Measurements from ENCODE around the gene TTC22.

Gene TTC22

DNA sequence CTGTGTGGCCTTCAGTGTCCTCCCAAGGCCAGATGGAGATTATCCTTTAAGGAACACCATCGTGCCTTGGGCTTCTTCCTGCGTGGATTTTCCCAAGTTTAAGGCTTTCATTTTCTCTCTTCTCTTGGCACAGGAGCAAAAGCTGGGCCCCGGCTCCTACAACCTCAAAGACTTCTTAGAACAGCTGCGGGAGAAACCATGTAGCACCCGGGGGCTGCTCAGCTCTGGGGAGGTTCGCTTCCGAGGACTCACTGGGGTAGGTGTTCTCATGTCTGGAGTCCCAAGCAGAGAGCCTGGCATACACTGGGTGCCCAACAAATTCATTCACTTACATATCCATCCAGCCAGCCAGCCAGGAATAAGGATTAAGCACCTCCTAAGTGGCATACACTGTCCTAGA is 6.6 kb upstream of the TTC22 start:
- no peak overlapping the region for H3K27ac Mint-ChIP-seq

DNA sequence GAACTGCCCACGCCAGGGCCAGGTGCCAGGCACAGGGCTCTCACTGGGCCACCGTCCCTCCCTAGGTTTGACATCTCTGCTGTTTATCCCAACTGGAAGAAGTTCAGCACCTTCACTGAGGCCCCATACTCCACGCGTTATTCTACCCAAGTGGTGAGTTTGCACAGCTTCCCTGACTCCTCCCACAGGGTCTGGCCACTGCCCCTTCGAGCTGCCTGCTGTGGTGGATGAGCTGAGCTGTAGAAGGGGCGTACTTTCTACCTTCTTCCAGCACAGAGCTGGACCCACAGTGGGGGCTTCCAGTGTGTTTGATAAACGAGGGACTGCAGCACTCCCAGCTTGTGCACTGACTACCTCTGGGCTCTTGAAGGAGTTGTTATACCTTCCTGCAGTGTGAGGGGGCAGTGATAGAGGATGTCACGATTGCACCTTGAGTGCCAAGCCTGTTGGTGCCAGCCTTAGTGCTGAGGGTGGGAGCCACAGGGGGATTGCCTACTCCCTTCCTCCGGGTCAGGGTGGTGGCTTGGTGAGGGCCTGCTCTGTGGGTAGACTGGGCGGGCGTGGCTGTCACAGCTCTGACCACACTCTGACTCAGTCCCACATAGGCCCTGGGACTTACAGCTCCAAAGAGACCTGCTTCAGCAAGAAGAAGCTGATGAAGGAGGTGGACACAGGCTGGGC is 5.9 kb upstream of the TTC22 start:
- H3K9me3 Mint-ChIP-seq: no peaks in the 10 kb centered on the region
- DNase-seq: peak; percentile 40
- CTCF ChIA-PET: interaction anchor here (0.6 to 1.4 kb wide), 6 partner anchors 8 to 733 kb away, joined by 3 to 5 read pairs (median 3); no protein-coding TSS in a partner anchor
- H3K27ac Mint-ChIP-seq: no peak overlapping the region
- H3K36me3 Mint-ChIP-seq: no peaks in the 10 kb centered on the region
- H3K4me3 Mint-ChIP-seq: no peak overlapping the region
- peaks cover 45% of the 10 kb centered on the region for H3K4me1 Mint-ChIP-seq
- no peaks in the 10 kb centered on the region for H3K27me3 Mint-ChIP-seq

More for the DNA sequence above, 6.6 kb upstream of the TTC22 start:
- no peaks in the 10 kb centered on the region for H3K36me3 Mint-ChIP-seq
- H3K4me3 Mint-ChIP-seq: no peak overlapping the region
- no peak for DNase-seq
- CTCF ChIA-PET: interaction anchor here (1.0 to 1.3 kb wide), 2 partner anchors 135 to 308 kb away, joined by 4 to 5 read pairs; no protein-coding TSS in a partner anchor
- H3K4me1 Mint-ChIP-seq: peaks cover 45% of the 10 kb centered on the region
- no peaks in the 10 kb centered on the region for H3K27me3 Mint-ChIP-seq
- no peaks in the 10 kb centered on the region for H3K9me3 Mint-ChIP-seq

DNA sequence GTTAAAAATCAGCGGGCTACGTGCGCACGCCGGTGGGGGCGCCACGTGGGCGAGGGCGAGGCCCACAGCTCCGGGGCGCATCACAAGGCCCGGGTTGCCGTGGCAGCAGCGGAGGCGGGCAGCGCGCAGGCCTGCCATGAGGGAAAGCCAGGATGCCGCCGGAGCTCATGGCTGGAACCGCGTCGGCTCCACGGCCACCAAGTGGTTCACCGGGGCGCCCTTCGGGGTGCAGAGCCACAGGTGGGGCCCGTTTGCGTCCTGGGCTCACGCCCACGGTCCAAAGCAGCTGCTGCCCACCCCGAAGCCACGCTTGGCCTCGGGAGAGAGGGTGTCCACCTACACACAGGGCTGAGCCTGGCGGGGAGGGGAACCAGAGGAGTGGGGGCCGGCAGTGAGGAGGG is 4.9 kb upstream of the TTC22 start:
- H3K27ac Mint-ChIP-seq: no peak overlapping the region
- H3K27me3 Mint-ChIP-seq: no peaks in the 10 kb centered on the region
- H3K36me3 Mint-ChIP-seq: no peaks in the 10 kb centered on the region
- CTCF ChIA-PET: interaction anchor here (1.4 kb wide), 1 partner anchor 38 kb away, joined by 3 read pairs; no protein-coding TSS in a partner anchor
- no peak for DNase-seq
- peaks cover 54% of the 10 kb centered on the region for H3K4me1 Mint-ChIP-seq
- no peak overlapping the region for H3K4me3 Mint-ChIP-seq
- no peaks in the 10 kb centered on the region for H3K9me3 Mint-ChIP-seq

DNA sequence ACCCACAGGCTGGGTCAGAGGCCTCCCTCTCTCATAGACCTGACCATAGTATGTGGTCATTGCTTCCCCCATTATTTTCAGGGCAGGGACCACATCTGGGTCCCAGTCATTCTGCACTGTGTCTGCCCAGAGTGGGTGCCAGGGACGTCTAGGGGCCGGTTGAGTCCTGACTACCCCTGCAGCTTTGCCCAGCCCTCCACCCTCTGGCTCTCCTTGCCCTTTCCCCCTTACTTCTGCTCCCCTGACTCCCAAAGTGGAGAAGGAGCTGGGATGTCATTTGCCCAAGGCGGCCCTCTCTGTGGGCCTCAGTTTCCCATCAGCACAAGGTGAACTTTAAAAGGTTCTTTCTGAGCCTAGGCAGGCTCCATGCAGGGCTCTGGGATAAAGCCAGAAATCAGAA is 4.3 kb upstream of the TTC22 start:
- no peaks in the 10 kb centered on the region for H3K36me3 Mint-ChIP-seq
- H3K27me3 Mint-ChIP-seq: no peaks in the 10 kb centered on the region
- CTCF ChIA-PET: interaction anchor here (0.8 to 1.7 kb wide), 3 partner anchors 14 to 131 kb away, joined by 3 to 6 read pairs (median 3); no protein-coding TSS in a partner anchor
- H3K9me3 Mint-ChIP-seq: no peaks in the 10 kb centered on the region
- no peak overlapping the region for H3K4me3 Mint-ChIP-seq
- DNase-seq: no peak
- H3K27ac Mint-ChIP-seq: peak overlapping the region; percentile 31
- H3K4me1 Mint-ChIP-seq: peaks cover 54% of the 10 kb centered on the region

DNA sequence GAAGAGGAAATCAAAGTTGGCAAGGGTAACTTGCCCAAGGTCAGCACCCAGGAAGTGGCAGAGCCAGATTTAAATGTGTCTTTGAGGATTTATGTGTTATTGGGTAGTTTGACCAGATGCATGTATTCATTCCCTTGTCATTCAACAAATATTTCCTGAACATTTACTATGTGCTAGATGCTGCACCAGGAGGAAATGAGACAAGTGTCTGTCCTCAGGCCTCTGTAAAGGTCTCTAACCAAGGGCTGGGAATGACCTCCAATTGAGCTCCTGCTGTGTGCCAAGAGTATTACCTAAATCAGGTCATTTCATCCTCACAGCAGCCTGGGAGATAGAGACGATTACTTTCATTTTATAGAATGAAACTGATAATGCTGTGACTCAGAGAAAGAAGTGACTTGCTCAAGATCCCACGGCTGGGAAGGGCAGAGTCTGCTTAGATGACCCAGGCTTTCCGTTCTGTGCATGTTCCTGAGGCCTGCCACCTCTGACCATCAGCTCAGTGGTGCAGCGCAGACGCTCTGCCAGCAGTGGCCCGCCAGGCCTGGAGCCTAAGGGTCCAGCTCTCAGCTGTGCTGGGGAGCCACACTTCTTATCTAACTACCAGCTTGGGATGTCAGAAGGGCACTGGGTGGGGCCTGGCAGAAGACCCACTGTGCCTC is 3.5 kb upstream of the TTC22 start:
- CTCF ChIA-PET: interaction anchor here (0.8 to 1.7 kb wide), 3 partner anchors 13 to 217 kb away, joined by 3 to 6 read pairs (median 4); no protein-coding TSS in a partner anchor
- Mint-ChIP-seq H3K36me3 (no peaks in the 10 kb centered on the region), H3K27me3 (no peaks in the 10 kb centered on the region), H3K9me3 (no peaks in the 10 kb centered on the region), H3K27ac (peak overlapping the region; percentile 81), H3K4me3 (no peak overlapping the region), H3K4me1 (peaks cover 61% of the 10 kb centered on the region)
- DNase-seq: no peak

DNA sequence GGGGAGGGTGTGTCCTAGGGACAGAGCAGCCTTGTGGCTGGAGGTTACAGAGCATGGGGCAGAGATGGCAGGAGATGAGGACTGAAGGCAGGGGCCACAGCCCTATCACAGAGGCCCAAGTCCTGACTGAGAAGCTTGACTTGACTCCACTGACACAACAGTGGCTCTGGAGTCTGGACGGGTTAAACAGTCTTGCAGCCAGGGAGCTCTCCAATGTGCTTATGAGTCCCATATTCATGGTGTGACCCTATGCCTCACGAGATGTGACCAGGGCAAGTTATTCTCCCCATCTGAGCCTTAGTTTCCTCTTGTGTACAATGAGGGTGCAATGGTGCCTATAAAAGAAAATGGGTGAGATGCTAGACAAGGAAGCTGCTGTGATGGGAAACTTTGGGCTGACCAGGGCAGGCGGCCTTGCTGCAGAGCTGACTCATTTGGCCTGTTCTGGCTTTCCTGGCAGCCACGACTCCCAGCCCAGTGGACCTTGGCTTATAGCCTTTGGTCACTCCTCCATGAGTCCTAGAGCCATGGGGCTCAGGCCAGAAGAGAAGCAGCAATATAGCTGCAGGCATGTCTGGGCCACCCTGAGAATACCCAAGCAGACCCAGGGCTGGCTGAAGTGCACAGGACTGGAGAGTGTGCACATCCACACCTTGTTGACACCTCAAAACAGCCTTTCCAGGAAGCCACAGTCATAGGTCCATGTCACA is 2.8 kb upstream of the TTC22 start:
- Mint-ChIP-seq H3K27me3 (no peaks in the 10 kb centered on the region), H3K4me1 (peaks cover 68% of the 10 kb centered on the region), H3K4me3 (no peak overlapping the region), H3K27ac (peak overlapping the region; percentile 81), H3K36me3 (no peaks in the 10 kb centered on the region), H3K9me3 (no peaks in the 10 kb centered on the region)
- CTCF ChIA-PET: interaction anchor here (0.9 to 1.7 kb wide), 2 partner anchors 130 to 218 kb away, joined by 4 to 6 read pairs; no protein-coding TSS in a partner anchor
- DNase-seq: no peak

DNA sequence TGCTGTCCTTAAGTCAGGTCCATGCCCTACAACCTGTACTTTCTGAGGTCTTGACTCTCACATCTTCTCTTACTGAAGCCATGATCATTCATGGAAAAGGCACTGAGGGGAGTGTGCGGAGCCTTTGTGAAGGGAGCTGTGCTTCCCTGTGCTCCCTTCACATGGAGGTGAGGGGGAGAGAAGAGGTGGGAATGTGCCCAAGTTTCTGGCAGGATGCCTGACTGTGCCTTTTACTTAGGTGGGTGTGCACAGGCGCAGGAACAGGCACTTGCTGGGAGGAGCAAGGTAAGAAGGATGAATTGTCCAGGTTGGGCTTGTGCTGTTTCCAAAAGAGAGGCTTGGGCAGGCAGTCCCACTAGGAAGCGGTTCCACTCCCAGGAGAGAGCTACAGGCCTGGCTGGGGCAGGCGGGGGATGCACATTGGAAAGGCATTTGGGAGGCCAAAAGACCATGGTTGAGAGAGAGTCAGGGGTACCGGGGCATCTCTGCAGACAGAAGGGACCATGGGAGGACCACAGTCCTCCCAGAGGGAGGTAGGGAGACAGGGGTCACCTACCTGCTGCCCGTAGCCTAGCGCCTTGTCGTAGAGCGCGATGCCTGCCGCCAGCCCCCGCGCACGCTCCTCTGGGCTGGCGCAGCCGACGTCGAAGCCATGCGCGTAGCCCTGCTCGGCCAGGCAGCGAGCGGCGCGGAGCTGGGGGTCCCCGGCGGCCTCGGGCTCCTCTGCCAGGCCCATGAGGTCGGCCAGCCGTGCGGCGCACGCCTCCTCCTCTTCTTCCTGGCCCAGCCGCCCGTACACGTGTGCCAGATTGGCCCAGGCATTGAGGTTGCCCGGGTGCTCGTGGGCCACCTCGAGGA is 853 bp downstream of the TTC22 start:
- Mint-ChIP-seq H3K4me1 (peaks cover 62% of the 10 kb centered on the region), H3K4me3 (peak overlapping the region; percentile 83), H3K9me3 (no peaks in the 10 kb centered on the region), H3K27me3 (no peaks in the 10 kb centered on the region), H3K27ac (peak overlapping the region; percentile 83), H3K36me3 (peaks cover 2% of the 10 kb centered on the region)
- no peak for DNase-seq
- CTCF ChIA-PET: interaction anchor here (0.8 to 3.5 kb wide), 10 partner anchors 8 to 310 kb away, joined by 3 to 20 read pairs (median 8); partner anchors contain the start of genes PARS2 and TTC4

DNA sequence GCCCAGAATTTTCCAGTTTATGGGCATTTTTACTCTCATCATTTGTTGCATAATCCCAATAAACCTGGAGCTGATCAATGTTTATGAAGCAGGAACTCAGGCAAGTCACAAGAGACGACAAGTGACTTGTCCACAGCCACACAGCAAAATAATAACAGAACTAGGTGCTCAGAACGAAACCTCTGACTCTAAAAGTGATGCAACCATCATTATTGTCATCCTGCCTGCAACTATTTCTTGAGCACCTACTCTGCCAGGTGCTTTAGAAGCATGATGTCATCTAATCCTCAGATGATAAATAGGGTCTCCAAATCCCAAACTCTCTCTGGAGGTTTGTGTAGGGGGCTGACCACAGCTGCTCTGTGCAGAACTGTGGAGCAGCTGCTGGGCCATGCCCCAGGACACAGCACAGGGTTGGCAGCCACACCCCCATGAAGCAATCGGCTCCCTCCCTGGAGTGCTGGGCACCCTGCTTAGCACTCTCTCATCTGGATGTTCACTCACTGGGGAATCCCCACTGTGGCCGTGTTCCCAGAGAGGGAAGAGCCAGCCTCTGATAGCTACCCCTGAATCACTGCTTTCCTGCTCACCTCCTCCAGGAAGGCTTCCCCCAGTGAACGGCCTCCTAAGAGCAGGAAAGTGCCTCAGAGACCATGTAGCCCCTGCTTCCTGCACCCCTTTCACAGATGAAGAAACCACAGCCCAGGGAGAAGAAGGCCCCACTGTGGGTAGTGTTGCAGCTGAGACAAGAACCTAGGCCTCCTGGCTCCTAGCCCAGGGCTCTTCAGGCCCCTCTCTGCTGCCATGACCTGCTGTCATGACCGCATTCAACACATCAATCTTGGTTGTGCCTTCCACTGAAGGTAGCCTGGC is 2.1 kb downstream of the TTC22 start:
- peaks cover 3% of the 10 kb centered on the region for H3K36me3 Mint-ChIP-seq
- no peaks in the 10 kb centered on the region for H3K27me3 Mint-ChIP-seq
- CTCF ChIA-PET: interaction anchor here (1.0 to 3.5 kb wide), 4 partner anchors 8 to 82 kb away, joined by 3 to 20 read pairs (median 9); partner anchors contain the start of genes PARS2 and TTC4
- peaks cover 58% of the 10 kb centered on the region for H3K4me1 Mint-ChIP-seq
- H3K4me3 Mint-ChIP-seq: peak overlapping the region; percentile 83
- no peaks in the 10 kb centered on the region for H3K9me3 Mint-ChIP-seq
- H3K27ac Mint-ChIP-seq: peak overlapping the region; percentile 83
- DNase-seq: no peak

DNA sequence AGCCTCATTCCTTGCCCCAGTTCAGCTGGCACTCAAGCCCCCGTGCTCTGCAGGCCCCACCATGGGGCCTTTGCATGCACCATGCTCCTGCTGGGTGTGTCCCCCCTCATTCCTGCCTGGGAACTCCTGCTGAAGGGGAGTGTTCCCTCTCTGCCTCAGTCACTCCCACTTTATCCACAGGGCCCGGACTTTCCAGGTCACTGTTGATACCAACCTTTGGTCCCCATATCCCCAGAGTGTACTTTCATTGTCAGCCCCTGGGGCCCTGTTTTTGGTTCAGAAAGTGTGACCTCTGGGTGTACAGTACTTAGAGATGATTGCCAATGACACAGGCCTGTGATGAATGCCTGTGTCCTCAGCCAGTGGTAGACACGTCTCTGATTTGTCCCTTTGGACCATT is 2.9 kb downstream of the TTC22 start:
- H3K27ac Mint-ChIP-seq: peak overlapping the region; percentile 25
- no peaks in the 10 kb centered on the region for H3K27me3 Mint-ChIP-seq
- H3K4me1 Mint-ChIP-seq: peaks cover 52% of the 10 kb centered on the region
- no peaks in the 10 kb centered on the region for H3K9me3 Mint-ChIP-seq
- H3K4me3 Mint-ChIP-seq: no peak overlapping the region
- no peak for DNase-seq
- H3K36me3 Mint-ChIP-seq: peaks cover 3% of the 10 kb centered on the region
- CTCF ChIA-PET: interaction anchor here (1.0 to 1.3 kb wide), 2 partner anchors 9 to 15 kb away, joined by 3 to 4 read pairs; no protein-coding TSS in a partner anchor

DNA sequence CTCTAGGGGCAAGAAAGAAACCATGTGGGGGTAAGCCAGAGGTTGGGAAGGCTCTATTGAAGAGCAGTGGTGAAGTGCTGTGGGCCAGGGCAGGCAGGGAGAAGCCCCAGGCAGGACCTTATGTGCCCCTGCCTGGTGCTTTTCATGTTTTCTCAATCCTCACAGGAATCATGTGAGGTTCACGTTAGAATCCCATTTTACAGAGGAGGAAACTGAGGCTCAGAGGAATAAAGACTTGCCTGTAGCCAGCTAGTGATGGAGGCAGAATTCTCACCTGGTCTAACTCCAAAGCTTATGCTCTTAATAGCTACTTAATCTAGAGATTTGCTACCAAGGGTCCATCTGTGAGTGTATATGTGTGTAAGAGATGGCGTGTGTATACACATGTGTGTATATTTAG is 4.2 kb downstream of the TTC22 start:
- Mint-ChIP-seq H3K27me3 (no peaks in the 10 kb centered on the region), H3K36me3 (peaks cover 7% of the 10 kb centered on the region), H3K4me1 (peaks cover 47% of the 10 kb centered on the region), H3K9me3 (peaks cover 2% of the 10 kb centered on the region), H3K27ac (no peak overlapping the region), H3K4me3 (no peak overlapping the region)
- DNase-seq: no peak
- CTCF ChIA-PET: interaction anchor here (1.3 kb wide), 1 partner anchor 14 kb away, joined by 4 read pairs; no protein-coding TSS in a partner anchor

DNA sequence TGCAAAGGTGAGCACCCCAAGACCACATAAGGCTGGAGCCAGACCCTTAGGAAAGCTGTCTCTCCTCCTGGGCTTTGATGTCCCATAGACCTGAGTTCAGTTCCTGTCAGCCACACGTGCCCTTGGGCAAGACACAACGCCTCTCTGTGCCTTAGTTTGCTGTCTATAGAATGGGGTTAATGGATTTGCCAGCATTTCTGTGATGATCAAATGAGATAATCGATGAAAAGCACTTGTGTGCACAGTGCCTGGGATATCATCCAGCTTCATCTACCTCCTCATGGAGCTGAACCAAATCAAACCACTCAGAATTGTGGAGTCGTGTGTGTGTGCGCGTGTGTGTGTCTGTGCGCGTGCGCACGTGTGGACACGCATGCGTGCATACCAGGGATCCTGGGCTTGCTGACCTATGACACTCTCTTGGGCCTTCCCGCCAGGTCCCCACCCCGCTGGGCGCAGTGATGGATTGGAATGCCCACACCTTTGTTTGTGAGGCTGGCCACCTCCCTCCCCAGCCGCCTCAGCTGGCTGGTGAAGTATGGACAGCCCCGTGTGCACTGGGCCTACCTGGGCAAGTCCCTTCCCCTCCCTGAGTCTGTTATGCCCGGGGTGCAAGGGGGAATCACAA is 5.2 kb downstream of the TTC22 start:
- Mint-ChIP-seq H3K9me3 (peaks cover 2% of the 10 kb centered on the region), H3K4me1 (peaks cover 39% of the 10 kb centered on the region), H3K4me3 (no peak overlapping the region), H3K36me3 (peaks cover 7% of the 10 kb centered on the region), H3K27me3 (no peaks in the 10 kb centered on the region), H3K27ac (no peak overlapping the region)
- no peak for DNase-seq
- CTCF ChIA-PET: interaction anchor here (0.8 to 5.1 kb wide), 4 partner anchors 29 to 444 kb away, joined by 3 to 21 read pairs (median 4); no protein-coding TSS in a partner anchor

DNA sequence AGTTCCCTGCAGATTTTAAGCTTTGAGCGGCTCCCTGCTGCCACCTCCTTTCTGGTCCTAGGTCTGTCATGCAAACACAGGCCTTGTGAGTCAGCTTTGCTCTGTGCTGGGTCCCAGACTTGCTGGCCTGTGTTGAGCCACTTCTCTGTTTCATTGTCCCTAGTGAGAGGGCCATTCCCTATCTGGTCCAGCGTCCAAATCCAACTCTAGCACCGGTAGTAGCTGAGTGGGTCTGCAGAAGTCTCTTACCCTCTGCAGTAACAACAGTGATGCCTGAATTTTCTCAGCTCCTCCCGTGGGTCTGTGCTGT is 5.8 kb downstream of the TTC22 start:
- Mint-ChIP-seq H3K27ac (no peak overlapping the region), H3K4me1 (peaks cover 39% of the 10 kb centered on the region), H3K36me3 (peaks cover 7% of the 10 kb centered on the region), H3K4me3 (no peak overlapping the region), H3K9me3 (peaks cover 2% of the 10 kb centered on the region), H3K27me3 (no peaks in the 10 kb centered on the region)
- CTCF ChIA-PET: interaction anchor here (0.5 to 5.1 kb wide), 5 partner anchors 28 to 443 kb away, joined by 3 to 21 read pairs (median 3); no protein-coding TSS in a partner anchor
- no peak for DNase-seq
